GM23338 (cell line): ENCODE results near the gene GOSR2. TPM values are rescaled to one million over a fixed set of nuclear protein-coding genes. Genes with fewer than 3 reads are reported as not detected.

Experiments
- ATAC-seq: fragments of 200-7000 bp; cut with Tn5 transposase; 3 replicates; pipeline ENCODE4 v1.9.1; 2020
- DNase-seq: peaks from one replicate; pipeline ENCODE4 v3.0.0-alpha.2; 2015; ENCODE audit warnings: low spot score
- H2AFZ ChIP-seq: fragments of 200-600 bp; sonication (generic); 2 replicates; pipeline ENCODE4 v1.8.0; 2016; ENCODE audit warnings: antibody characterized with exemption, mild to moderate bottlenecking, moderate library complexity
- H3F3A ChIP-seq: fragments of 200-600 bp; sonication (generic); replicated peaks from 2 replicates; pipeline ENCODE4 v1.8.0; 2017; ENCODE audit warnings: antibody characterized with exemption, mixed run types, low read depth
- H3K27ac ChIP-seq: fragments of 200-600 bp; sonication (generic); 2 replicates; pipeline ENCODE4 v1.6.1; 2016; ENCODE audit warnings: low read depth
- H3K27me3 ChIP-seq: fragments of 200-600 bp; sonication (generic); 2 replicates; pipeline ENCODE4 v1.8.0; 2016; ENCODE audit warnings: mild to moderate bottlenecking, mixed run types, moderate library complexity; ENCODE audit not compliant: insufficient read depth
- H3K36me3 ChIP-seq: fragments of 200-600 bp; sonication (generic); 2 replicates; pipeline ENCODE4 v1.8.0; 2016; ENCODE audit warnings: mild to moderate bottlenecking; ENCODE audit not compliant: insufficient read depth
- H3K4me1 ChIP-seq: fragments of 200-600 bp; sonication (generic); 2 replicates; pipeline ENCODE4 v1.8.0; 2016; ENCODE audit warnings: mild to moderate bottlenecking, moderate library complexity; ENCODE audit not compliant: insufficient read depth
- H3K4me2 ChIP-seq: fragments of 200-600 bp; sonication (generic); 2 replicates; pipeline ENCODE4 v1.7.1; 2017; ENCODE audit warnings: mixed run types
- H3K4me3 ChIP-seq: fragments of 200-600 bp; sonication (generic); 2 replicates; pipeline ENCODE4 v1.6.1; 2016; ENCODE audit warnings: mixed run types
- H3K79me2 ChIP-seq: fragments of 200-600 bp; sonication (generic); replicated peaks from 2 replicates; pipeline ENCODE4 v1.8.0; 2017; ENCODE audit warnings: mild to moderate bottlenecking; ENCODE audit not compliant: insufficient read depth
- H3K9me2 ChIP-seq: fragments of 200-600 bp; sonication (generic); 2 replicates; pipeline ENCODE4 v1.8.0; 2017; ENCODE audit not compliant: insufficient read depth
- H4K20me1 ChIP-seq: fragments of 200-600 bp; sonication (generic); replicated peaks from 2 replicates; pipeline ENCODE4 v1.8.0; 2017; ENCODE audit warnings: mild to moderate bottlenecking; ENCODE audit not compliant: insufficient read depth
- H3K27ac Mint-ChIP-seq: 2 replicates; pipeline ENCODE4 v1.8.0; 2020; ENCODE audit warnings: inconsistent platforms, mild to moderate bottlenecking, moderate library complexity, mixed read lengths
- H3K27me3 Mint-ChIP-seq: 3 replicates; pipeline ENCODE4 v1.8.0; 2022; ENCODE audit warnings: low read depth, mild to moderate bottlenecking, moderate library complexity, mixed read lengths, inconsistent platforms; ENCODE audit not compliant: insufficient read depth, poor library complexity
- H3K36me3 Mint-ChIP-seq: 3 replicates; pipeline ENCODE4 v1.8.0; 2021; ENCODE audit warnings: low read depth, mild to moderate bottlenecking, inconsistent platforms, moderate library complexity, mixed read lengths
- H3K4me1 Mint-ChIP-seq: 3 replicates; pipeline ENCODE4 v1.8.0; 2020; ENCODE audit warnings: mild to moderate bottlenecking, inconsistent platforms, mixed read lengths
- H3K4me3 Mint-ChIP-seq: 3 replicates; pipeline ENCODE4 v1.8.0; 2021; ENCODE audit warnings: moderate library complexity, mild to moderate bottlenecking, inconsistent platforms, mixed read lengths
- H3K9me3 Mint-ChIP-seq: 3 replicates; pipeline ENCODE4 v1.8.0; 2020; ENCODE audit warnings: moderate library complexity, mild to moderate bottlenecking, inconsistent platforms, mixed read lengths
- CREB1 ChIP-seq: fragments of 250-450 bp; sonication (Bioruptor Pico); IDR thresholded peaks from 2 replicates; pipeline ENCODE4 v1.5.0; 2020; ENCODE audit warnings: low read depth, mild to moderate bottlenecking, moderate library complexity
- EZH2phosphoT487 ChIP-seq: fragments of 200-600 bp; sonication (generic); IDR thresholded peaks from one replicate; pipeline ENCODE4 v1.8.1; 2018; ENCODE audit warnings: antibody characterized with exemption; ENCODE audit not compliant: unreplicated experiment
- NANOG ChIP-seq: IDR thresholded peaks from 2 replicates; pipeline ENCODE4 v1.6.1; 2016; ENCODE audit warnings: antibody characterized with exemption, borderline replicate concordance
- POLR2AphosphoS5 ChIP-seq: IDR thresholded peaks from 2 replicates; pipeline ENCODE4 v1.6.1; 2016; ENCODE audit warnings: antibody characterized with exemption, low read depth
- ZNF331 ChIP-seq: fragments of 250-450 bp; sonication (Bioruptor Pico); IDR thresholded peaks from 2 replicates; pipeline ENCODE4 v1.5.0; 2020; ENCODE audit warnings: low read depth, mild to moderate bottlenecking, moderate library complexity
- polyA plus RNA-seq: library from polyadenylated mRNA; unstranded; fragments of >200 nt; fragmentation: Nextera tagmentation; extraction: Ambion mirVana; gene quantifications from 2 replicates; pipeline ENCODE4 v1.2.1, GENCODE V29; 2016
- total RNA-seq: library from RNA; depleted of rRNA; stranded (reverse); fragments of >200 nt; shearing (Covaris generic); gene quantifications from 2 replicates; pipeline ENCODE4 v1.2.3, GENCODE V29; 2014
- TF ChIP-seq, protein P1 (sequence below): IDR thresholded peaks from one replicate; pipeline ENCODE4 v1.6.1; 2018; ENCODE audit warnings: antibody characterized with exemption; ENCODE audit not compliant: unreplicated experiment

The GOSR2 gene
- total and polyA plus RNA-seq, 2 experiments from 2014 or later: 33.2 to 36.2 TPM

DNA sequence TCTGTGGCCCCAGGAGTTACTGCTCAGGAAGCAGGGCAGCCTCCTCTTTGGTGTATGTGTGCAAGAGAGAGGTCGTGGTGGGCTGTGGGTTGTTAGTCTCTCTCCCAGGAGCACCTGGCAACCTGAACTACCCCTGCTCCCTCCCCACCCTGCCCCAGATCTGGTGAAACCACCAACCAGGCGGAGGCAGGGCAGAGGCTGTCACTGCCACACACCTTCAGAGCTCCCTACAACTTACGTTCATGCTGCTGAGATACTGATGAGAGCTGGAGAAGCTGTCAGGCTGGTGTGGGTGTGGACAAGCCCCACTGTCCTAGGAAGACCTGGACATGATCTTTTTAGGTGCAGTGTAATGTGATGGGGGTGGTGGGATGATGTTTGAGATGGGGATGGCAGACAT, 24.3 kb downstream of the GOSR2 start (continued):
- TF ChIP-seq, protein P1, sequence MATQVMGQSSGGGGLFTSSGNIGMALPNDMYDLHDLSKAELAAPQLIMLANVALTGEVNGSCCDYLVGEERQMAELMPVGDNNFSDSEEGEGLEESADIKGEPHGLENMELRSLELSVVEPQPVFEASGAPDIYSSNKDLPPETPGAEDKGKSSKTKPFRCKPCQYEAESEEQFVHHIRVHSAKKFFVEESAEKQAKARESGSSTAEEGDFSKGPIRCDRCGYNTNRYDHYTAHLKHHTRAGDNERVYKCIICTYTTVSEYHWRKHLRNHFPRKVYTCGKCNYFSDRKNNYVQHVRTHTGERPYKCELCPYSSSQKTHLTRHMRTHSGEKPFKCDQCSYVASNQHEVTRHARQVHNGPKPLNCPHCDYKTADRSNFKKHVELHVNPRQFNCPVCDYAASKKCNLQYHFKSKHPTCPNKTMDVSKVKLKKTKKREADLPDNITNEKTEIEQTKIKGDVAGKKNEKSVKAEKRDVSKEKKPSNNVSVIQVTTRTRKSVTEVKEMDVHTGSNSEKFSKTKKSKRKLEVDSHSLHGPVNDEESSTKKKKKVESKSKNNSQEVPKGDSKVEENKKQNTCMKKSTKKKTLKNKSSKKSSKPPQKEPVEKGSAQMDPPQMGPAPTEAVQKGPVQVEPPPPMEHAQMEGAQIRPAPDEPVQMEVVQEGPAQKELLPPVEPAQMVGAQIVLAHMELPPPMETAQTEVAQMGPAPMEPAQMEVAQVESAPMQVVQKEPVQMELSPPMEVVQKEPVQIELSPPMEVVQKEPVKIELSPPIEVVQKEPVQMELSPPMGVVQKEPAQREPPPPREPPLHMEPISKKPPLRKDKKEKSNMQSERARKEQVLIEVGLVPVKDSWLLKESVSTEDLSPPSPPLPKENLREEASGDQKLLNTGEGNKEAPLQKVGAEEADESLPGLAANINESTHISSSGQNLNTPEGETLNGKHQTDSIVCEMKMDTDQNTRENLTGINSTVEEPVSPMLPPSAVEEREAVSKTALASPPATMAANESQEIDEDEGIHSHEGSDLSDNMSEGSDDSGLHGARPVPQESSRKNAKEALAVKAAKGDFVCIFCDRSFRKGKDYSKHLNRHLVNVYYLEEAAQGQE: no peak
- no peak for TF ChIP-seq EZH2phosphoT487
- TF ChIP-seq ZNF331 (CRISPR knock-in tag): no peak

DNA sequence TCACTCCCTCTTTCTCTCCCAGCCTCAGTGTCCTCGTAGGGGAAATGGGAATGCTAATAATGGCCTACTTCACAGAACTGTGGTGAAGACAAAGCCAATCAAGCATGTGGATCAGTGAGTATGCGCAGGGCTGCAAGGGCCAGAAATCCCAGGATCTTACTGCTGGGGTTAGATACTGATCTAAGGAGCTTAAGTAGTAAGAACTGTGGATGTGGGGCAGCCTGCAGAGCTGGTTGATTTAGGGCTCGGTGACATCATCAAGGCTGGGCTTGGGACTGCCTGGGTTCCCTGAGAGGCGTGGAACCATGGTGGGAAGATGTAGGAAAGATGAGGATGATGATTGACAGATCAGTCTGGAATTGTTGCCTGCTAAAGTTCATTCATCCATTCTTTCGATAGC, 25.6 kb downstream of the GOSR2 start:
- no peak for DNase-seq
- no peaks in the 10 kb centered on the region for H3K79me2 ChIP-seq

DNA sequence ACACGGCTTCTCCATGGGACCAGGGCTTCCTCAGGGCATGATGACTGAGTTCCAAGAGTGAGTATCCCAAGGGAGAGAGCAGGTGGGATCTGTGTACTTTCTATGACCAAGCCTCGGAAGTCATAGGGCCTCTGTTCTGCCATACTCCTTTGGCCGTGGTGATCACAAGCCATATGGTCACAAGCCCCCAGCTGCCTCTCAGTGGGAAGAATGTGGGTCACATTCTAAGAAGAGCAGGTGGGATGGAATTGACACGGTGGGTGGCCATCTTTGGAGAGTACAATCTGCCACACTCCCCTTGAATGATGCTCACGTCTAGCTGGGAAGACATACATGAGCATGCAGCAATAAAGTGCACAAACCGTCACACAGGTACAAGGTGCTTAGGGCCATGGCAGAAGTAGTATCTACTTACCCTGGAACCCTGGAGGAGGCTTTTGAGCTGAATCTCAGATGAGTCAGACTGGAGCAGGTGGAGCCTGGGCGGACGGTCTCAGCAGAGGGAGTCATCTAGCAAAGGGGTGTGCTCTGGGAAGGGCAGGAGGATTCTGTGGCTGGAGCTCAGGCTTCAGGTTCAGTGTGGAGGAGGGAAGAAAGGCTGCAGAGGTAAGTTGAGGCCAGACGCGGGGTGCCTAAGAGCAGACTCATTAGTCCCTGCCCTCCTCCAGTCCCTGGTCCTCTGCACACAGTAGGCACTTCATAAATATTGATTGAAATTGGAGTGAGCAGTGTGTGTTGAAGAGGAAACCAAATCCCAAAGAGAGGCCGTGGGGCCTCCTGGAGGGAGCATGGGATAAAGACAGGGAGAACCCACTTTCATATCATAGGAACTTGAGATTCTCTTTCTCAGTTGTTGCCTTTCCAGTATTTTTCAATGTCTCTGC, 26.6 kb downstream of the GOSR2 start:
- no peak overlapping the region for H2AFZ ChIP-seq
- no peak overlapping the region for H3K27ac ChIP-seq
- H3K9me3 Mint-ChIP-seq: no peaks in the 10 kb centered on the region
- no peak overlapping the region for H3K4me3 ChIP-seq
- H3K27ac Mint-ChIP-seq: no peak overlapping the region
- DNase-seq: no peak
- H3K4me1 ChIP-seq: peaks cover 11% of the 10 kb centered on the region
- TF ChIP-seq EZH2phosphoT487 (no peak), POLR2AphosphoS5 (no peak), NANOG (no peak)
- no peaks in the 10 kb centered on the region for H3K79me2 ChIP-seq
- H3K27me3 Mint-ChIP-seq: peaks cover 17% of the 10 kb centered on the region
- ATAC-seq: no peak
- H3K4me2 ChIP-seq: no peak overlapping the region
- no peaks in the 10 kb centered on the region for H3K27me3 ChIP-seq
- peaks cover 11% of the 10 kb centered on the region for H3K4me1 Mint-ChIP-seq
- H4K20me1 ChIP-seq: peaks cover 4% of the 10 kb centered on the region; the same call in 1 of the 2 replicates
- no peaks in the 10 kb centered on the region for H3K36me3 Mint-ChIP-seq
- H3K36me3 ChIP-seq: no peaks in the 10 kb centered on the region
- H3K9me2 ChIP-seq: no peaks in the 10 kb centered on the region
- no peak overlapping the region for H3K4me3 Mint-ChIP-seq
- no peaks in the 10 kb centered on the region for H3F3A ChIP-seq

More for the DNA sequence above, 25.6 kb downstream of the GOSR2 start:
- ATAC-seq: no peak
- Histone ChIP-seq H2AFZ (no peak overlapping the region), H3K27ac (no peak overlapping the region), H3K4me2 (no peak overlapping the region), H3K36me3 (no peaks in the 10 kb centered on the region), H3K9me2 (no peaks in the 10 kb centered on the region), H3F3A (no peaks in the 10 kb centered on the region), H3K4me1 (peaks cover 16% of the 10 kb centered on the region), H3K4me3 (no peak overlapping the region), H4K20me1 (peaks cover 4% of the 10 kb centered on the region; the same call in 1 of the 2 replicates), H3K27me3 (no peaks in the 10 kb centered on the region)
- TF ChIP-seq NANOG (no peak), CREB1 (CRISPR knock-in tag) (no peak)
- Mint-ChIP-seq H3K36me3 (no peaks in the 10 kb centered on the region), H3K27me3 (peaks cover 17% of the 10 kb centered on the region), H3K4me1 (peaks cover 18% of the 10 kb centered on the region), H3K9me3 (no peaks in the 10 kb centered on the region), H3K4me3 (no peak overlapping the region), H3K27ac (no peak overlapping the region)
